Peyer's patch (tissue), 4 donors: Measurements from ENCODE around the gene NLGN1. TPM values are rescaled to one million over a fixed set of nuclear protein-coding genes. Genes with fewer than 3 reads are reported as not detected.

Experiments
- DNase-seq, 3 donors: peaks; one replicate each; pipeline ENCODE4 v3.0.0-alpha.2; 2017 to 2019
- H3K27ac ChIP-seq, 4 donors: fragments of 200-600 bp; sonication (generic); one replicate each; pipeline ENCODE4 v1.5.1; 2016 to 2019
- H3K27me3 ChIP-seq, 2 donors: fragments of 200-600 bp; sonication (generic); one replicate each; pipeline ENCODE4 v1.5.1; 2019
- H3K36me3 ChIP-seq, 3 donors: fragments of 200-600 bp; sonication (generic); one replicate each; pipeline ENCODE4 v1.5.1; 2016 to 2019
- H3K4me1 ChIP-seq, 4 donors: fragments of 200-600 bp; sonication (generic); one replicate each; pipeline ENCODE4 v1.5.1; 2016 to 2019
- H3K4me3 ChIP-seq, 4 donors: fragments of 200-600 bp; sonication (generic); 1 replicate in 3 of 4; 2 replicates in 1 of 4; pipeline ENCODE4 v1.5.1; 2016 to 2019; ENCODE audit warnings: mild to moderate bottlenecking in 1 of 4
- H3K9me3 ChIP-seq, 4 donors: fragments of 200-600 bp; sonication (generic); one replicate each; pipeline ENCODE4 v1.5.1; 2016 to 2019; ENCODE audit warnings: mild to moderate bottlenecking in 1 of 4
- CTCF ChIP-seq, 6 experiments: fragments of 450-650 bp in 4 of 6; fragments of 200-600 bp in 2 of 6; sonication (generic) in 1 of 6; IDR thresholded peaks; one replicate each; pipeline ENCODE4 v1.5.1; 2017 to 2019; ENCODE audit warnings: antibody characterized with exemption in 6 of 6, mild to moderate bottlenecking in 3 of 6, moderate library complexity in 1 of 6
- POLR2A ChIP-seq, 2 donors: fragments of 450-650 bp; IDR thresholded peaks; one replicate each; pipeline ENCODE4 v1.5.1; 2017; ENCODE audit warnings: antibody characterized with exemption in 2 of 2, mild to moderate bottlenecking in 2 of 2, moderate library complexity in 2 of 2
- total RNA-seq, 4 donors: library from RNA; depleted of rRNA; stranded (reverse); fragments of >200 nt; gene quantifications; one replicate each; pipeline ENCODE4 v1.1.0, GENCODE V29; 2016

Gene NLGN1
- total RNA-seq, 4 donors from 2014 or later: 0.18 to 3.3 (median 1.3) TPM

GRCh38 chr3:174058804-174059203 is 661.3 kb downstream of the NLGN1 start:
- TF ChIP-seq CTCF (IDR thresholded peaks at IDR 0.05) (no peak), POLR2A (IDR thresholded peaks at IDR 0.05) (no peak)
- Histone ChIP-seq H3K27me3 (no peaks in the 10 kb centered on the region), H3K27ac (no peak overlapping the region), H3K9me3 (no peaks in the 10 kb centered on the region), H3K4me3 (no peak overlapping the region), H3K36me3 (no peaks in the 10 kb centered on the region), H3K4me1 (no peaks in the 10 kb centered on the region)
- no peak for DNase-seq

GRCh38 chr3:174060431-174060830 is 662.9 kb downstream of the NLGN1 start:
- Histone ChIP-seq H3K4me1 (no peaks in the 10 kb centered on the region), H3K27me3 (no peaks in the 10 kb centered on the region), H3K9me3 (no peaks in the 10 kb centered on the region), H3K4me3 (no peak overlapping the region), H3K27ac (no peak overlapping the region), H3K36me3 (no peaks in the 10 kb centered on the region)
- DNase-seq: no peak
- TF ChIP-seq CTCF (IDR thresholded peaks at IDR 0.05): no peak
- TF ChIP-seq POLR2A (IDR thresholded peaks at IDR 0.05): no peak

- no peak for DNase-seq
- H3K36me3 ChIP-seq: no peaks in the 10 kb centered on the region
- H3K4me1 ChIP-seq: no peaks in the 10 kb centered on the region
Measured at GRCh38 chr3:174061162-174061561, 663.6 kb downstream of the NLGN1 start.

GRCh38 chr3:174061731-174062130 is 664.2 kb downstream of the NLGN1 start:
- Histone ChIP-seq H3K27ac (no peak overlapping the region), H3K4me1 (no peaks in the 10 kb centered on the region), H3K4me3 (no peak overlapping the region), H3K27me3 (no peaks in the 10 kb centered on the region), H3K9me3 (no peaks in the 10 kb centered on the region), H3K36me3 (no peaks in the 10 kb centered on the region)
- TF ChIP-seq CTCF (IDR thresholded peaks at IDR 0.05) (no peak), POLR2A (IDR thresholded peaks at IDR 0.05) (no peak)
- no peak for DNase-seq

More at GRCh38 chr3:174061162-174061561, 663.6 kb downstream of the NLGN1 start:
- no peaks in the 10 kb centered on the region for H3K27me3 ChIP-seq
- H3K9me3 ChIP-seq: no peaks in the 10 kb centered on the region
- H3K27ac ChIP-seq: no peak overlapping the region
- H3K4me3 ChIP-seq: no peak overlapping the region
- TF ChIP-seq CTCF (IDR thresholded peaks at IDR 0.05) (no peak), POLR2A (IDR thresholded peaks at IDR 0.05) (no peak)

- no peak overlapping the region for H3K4me3 ChIP-seq
- no peak overlapping the region for H3K27ac ChIP-seq
- H3K27me3 ChIP-seq: no peaks in the 10 kb centered on the region
- DNase-seq: no peak
- no peaks in the 10 kb centered on the region for H3K4me1 ChIP-seq
- no peak for TF ChIP-seq POLR2A (IDR thresholded peaks at IDR 0.05)
- TF ChIP-seq CTCF (IDR thresholded peaks at IDR 0.05): no peak
- no peaks in the 10 kb centered on the region for H3K9me3 ChIP-seq
- H3K36me3 ChIP-seq: no peaks in the 10 kb centered on the region
Measured at GRCh38 chr3:174062923-174063322, 665.4 kb downstream of the NLGN1 start.

- no peaks in the 10 kb centered on the region for H3K27me3 ChIP-seq
- DNase-seq: no peak
- no peaks in the 10 kb centered on the region for H3K4me1 ChIP-seq
- TF ChIP-seq CTCF (IDR thresholded peaks at IDR 0.05): no peak
- TF ChIP-seq POLR2A (IDR thresholded peaks at IDR 0.05): no peak
- no peak overlapping the region for H3K27ac ChIP-seq
- no peaks in the 10 kb centered on the region for H3K36me3 ChIP-seq
- H3K9me3 ChIP-seq: no peaks in the 10 kb centered on the region
- H3K4me3 ChIP-seq: no peak overlapping the region
Measured at GRCh38 chr3:174068035-174068434, 670.5 kb downstream of the NLGN1 start.
